Activated T-cell treated with anti-CD3 and anti-CD28 coated beads for 1 hour (primary cell): ENCODE results near the gene HYLS1.
A peak's percentile ranks its signal among the peaks of the same experiment; 100 is the strongest.
"Not testable (repeated sequence)": the region's sequence is repeated elsewhere in the genome, so short reads cannot be mapped to it uniquely, and the experiment has no call there.

Experiments used
- DNase-seq: peaks from one replicate; pipeline ENCODE4 v3.0.0-alpha.2; 2020; ENCODE audit warnings: low read depth

The HYLS1 gene

GRCh38 chr11:125887373-125888324, at the start of gene HYLS1:
Gene HYLS1, plus strand, starts transcription at chr11:125887668. Its CDS starts 11,701 bp downstream, at chr11:125899369.
- DNase-seq, result peak; percentile 86

- DNase-seq, result no peak
These were observed 45.0 kb upstream of the HYLS1 start for GRCh38 chr11:125842321-125842948.

- no peak for DNase-seq
These were observed 41.3 kb upstream of the HYLS1 start for GRCh38 chr11:125846188-125846587.

- DNase-seq, result not testable (repeated sequence)
These were observed 29.8 kb upstream of the HYLS1 start for GRCh38 chr11:125857670-125858069.

GRCh38 chr11:125862786-125863185, 24.7 kb upstream of the HYLS1 start:
- not testable (repeated sequence) for DNase-seq

GRCh38 chr11:125865354-125865753, 22.1 kb upstream of the HYLS1 start:
- DNase-seq, result not testable (repeated sequence)

GRCh38 chr11:125869521-125869920, 17.9 kb upstream of the HYLS1 start:
- no peak for DNase-seq

- DNase-seq, result no peak
These were observed 15.9 kb upstream of the HYLS1 start for GRCh38 chr11:125871391-125872137.

GRCh38 chr11:125872138-125872491, 15.4 kb upstream of the HYLS1 start:
- no peak for DNase-seq

GRCh38 chr11:125873881-125874555, 13.4 kb upstream of the HYLS1 start:
- no peak for DNase-seq

- peak; percentile 17 for DNase-seq
These were observed 12.8 kb upstream of the HYLS1 start for GRCh38 chr11:125874556-125875124.

- DNase-seq, result no peak
These were observed 6.2 kb upstream of the HYLS1 start for GRCh38 chr11:125881291-125881690.

- no peak for DNase-seq
These were observed 4.1 kb upstream of the HYLS1 start for GRCh38 chr11:125883375-125883774.

GRCh38 chr11:125886997-125887372, 483 bp upstream of the HYLS1 start:
- peak; percentile 25 for DNase-seq

- no peak for DNase-seq
These were observed 3.1 kb downstream of the HYLS1 start for GRCh38 chr11:125890447-125891100.

GRCh38 chr11:125892071-125892470, 4.6 kb downstream of the HYLS1 start:
- DNase-seq, result no peak

- DNase-seq, result no peak
These were observed 5.5 kb downstream of the HYLS1 start for GRCh38 chr11:125892994-125893393.

- DNase-seq, result no peak
These were observed 14.4 kb downstream of the HYLS1 start for GRCh38 chr11:125901872-125902271.

GRCh38 chr11:125902277-125902926, 14.9 kb downstream of the HYLS1 start:
- DNase-seq, result no peak

GRCh38 chr11:125902927-125903710, 15.7 kb downstream of the HYLS1 start, which contains the start of gene PUS3:
Gene PUS3, minus strand, starts transcription at chr11:125903206. Its CDS starts 6,922 bp downstream, at chr11:125896284.
- peak; percentile 86 for DNase-seq
